AG04450 (cell line): ENCODE data around the gene ADSS1. TPM values are rescaled to one million over a fixed set of nuclear protein-coding genes. Genes with fewer than 3 reads are reported as not detected.

Source experiments
- CTCF ChIA-PET: fragments of 300-600, 350-600 bp; formaldehyde crosslinking; extraction: SDS; loops from one replicate; lab custom pipeline; 2022; ENCODE audit warnings: antibody characterized with exemption, inconsistent platforms; lab: Charles Lee
- POLR2A ChIA-PET: fragments of 350-600 bp; formaldehyde crosslinking; extraction: SDS; loops from one replicate; lab custom pipeline; 2021; ENCODE audit warnings: antibody characterized with exemption, inconsistent platforms; lab: Yijun Ruan, JAX
- DNase-seq: peaks from one replicate; pipeline ENCODE4 v3.0.0-alpha.2; 2011; ENCODE audit warnings: low read depth, low spot score
- H3K27ac ChIP-seq: one replicate; pipeline ENCODE4 v1.5.1; 2012; ENCODE audit warnings: low read depth, low read length, control low read depth
- H3K27me3 ChIP-seq: one replicate; pipeline ENCODE4 v1.6.0; 2012; ENCODE audit warnings: low read length; ENCODE audit not compliant: control insufficient read depth, insufficient read depth
- H3K4me3 ChIP-seq: 2 replicates; pipeline ENCODE4 v1.5.1; 2011; ENCODE audit warnings: mild to moderate bottlenecking, low read depth, low read length, control low read depth
- H3K9me3 ChIP-seq: 2 replicates; pipeline ENCODE4 v1.5.1; 2012; ENCODE audit warnings: low read length; ENCODE audit not compliant: control insufficient read depth, insufficient read depth
- CTCF ChIP-seq: IDR thresholded peaks from 2 replicates; pipeline ENCODE4 v1.5.1; 2011; ENCODE audit warnings: low read depth, low read length, control low read depth, inconsistent platforms
- polyA plus RNA-seq: library from polyadenylated mRNA; depleted of rRNA; stranded (reverse); fragments of >200 nt; gene quantifications from 2 replicates; pipeline ENCODE4 v1.2.3, GENCODE V29; 2011

Gene ADSS1
- polyA plus RNA-seq, 1 experiment = 2.8 TPM

GRCh38 chr14:104743461-104744380 is 19.7 kb downstream of the ADSS1 start:
- ChIA-PET CTCF (no interaction called here), POLR2A (interaction anchor here (0.7 kb wide), 1 partner anchor 9 kb away, joined by 3 read pairs; the partner anchor contains the start of gene SIVA1)
- peak overlapping the region; percentile 65 for H3K27ac ChIP-seq
- no peak overlapping the region for H3K4me3 ChIP-seq
- no peak for TF ChIP-seq CTCF
- peaks cover 2% of the 10 kb centered on the region for H3K27me3 ChIP-seq
- no peak for DNase-seq
- H3K9me3 ChIP-seq = no peaks in the 10 kb centered on the region; the same call in 1 of the 2 replicates

DNA sequence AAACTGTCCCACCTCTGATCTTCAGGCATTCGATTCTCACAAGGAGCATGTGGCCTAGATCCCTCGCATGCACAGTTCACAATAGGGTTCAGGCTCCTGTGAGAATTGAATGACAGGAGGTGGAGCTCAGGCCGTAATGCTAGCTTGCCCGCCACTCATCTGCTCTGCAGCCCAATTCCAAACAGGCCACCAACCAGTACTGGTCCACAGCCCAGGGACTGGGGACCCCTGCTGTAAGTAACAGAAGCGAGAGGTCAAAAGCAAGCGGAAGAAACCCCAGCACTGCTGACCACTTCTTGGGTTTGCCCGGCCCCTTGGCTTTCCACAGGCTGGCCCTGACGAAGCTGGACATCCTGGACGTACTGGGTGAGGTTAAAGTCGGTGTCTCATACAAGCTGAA is 20.5 kb downstream of the ADSS1 start:
- ChIA-PET CTCF (interaction anchor here (0.6 to 0.9 kb wide), 3 partner anchors 24 to 82 kb away, joined by 3 to 4 read pairs (median 3); no protein-coding TSS in a partner anchor), POLR2A (no interaction called here)
- Histone ChIP-seq H3K4me3 (no peak overlapping the region), H3K27me3 (peaks cover 2% of the 10 kb centered on the region), H3K9me3 (no peaks in the 10 kb centered on the region; the same call in 1 of the 2 replicates), H3K27ac (no peak overlapping the region)
- DNase-seq = no peak
- TF ChIP-seq CTCF = no peak

DNA sequence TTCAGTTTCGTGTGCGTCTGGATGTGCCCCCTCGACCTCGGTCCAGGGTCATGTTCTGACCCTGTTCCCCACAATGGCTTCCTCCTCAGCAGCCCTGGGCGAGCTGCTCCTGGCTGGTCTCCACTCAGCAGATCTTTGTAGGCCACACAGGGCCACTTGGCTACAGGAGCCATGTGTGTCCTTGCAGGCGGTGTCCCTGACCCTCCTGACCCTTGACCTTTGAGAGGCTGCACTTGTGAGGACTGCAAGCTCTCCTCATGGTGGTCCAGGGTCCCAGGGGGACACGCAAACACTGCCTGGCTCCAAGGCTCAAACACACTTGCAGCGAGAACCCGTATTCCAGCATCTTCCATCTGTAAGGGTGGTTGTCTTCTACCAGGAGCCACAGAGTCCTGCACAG is 21.4 kb downstream of the ADSS1 start:
- DNase-seq = no peak
- Histone ChIP-seq H3K4me3 (no peak overlapping the region), H3K27ac (no peak overlapping the region), H3K9me3 (no peaks in the 10 kb centered on the region; the same call in 1 of the 2 replicates), H3K27me3 (peaks cover 2% of the 10 kb centered on the region)
- CTCF ChIA-PET = interaction anchor here (0.9 kb wide), 2 partner anchors 23 to 80 kb away, joined by 3 to 4 read pairs; no protein-coding TSS in a partner anchor
- no peak for TF ChIP-seq CTCF
- POLR2A ChIA-PET = no interaction called here

GRCh38 chr14:104746071-104746545 is 22.1 kb downstream of the ADSS1 start:
- ChIA-PET CTCF (no interaction called here), POLR2A (no interaction called here)
- no peak for DNase-seq
- Histone ChIP-seq H3K4me3 (no peak overlapping the region), H3K27me3 (peaks cover 2% of the 10 kb centered on the region), H3K27ac (no peak overlapping the region), H3K9me3 (no peaks in the 10 kb centered on the region; the same call in 1 of the 2 replicates)
- no peak for TF ChIP-seq CTCF

- no peak overlapping the region for H3K4me3 ChIP-seq
- H3K9me3 ChIP-seq = peaks cover 2% of the 10 kb centered on the region; the same call in 1 of the 2 replicates
- ChIA-PET POLR2A (no interaction called here), CTCF (interaction anchor here (1.5 to 6.5 kb wide), 2 partner anchors 20 to 38 kb away, joined by 5 to 39 read pairs; no protein-coding TSS in a partner anchor)
- no peak for DNase-seq
- H3K27ac ChIP-seq = no peak overlapping the region
- TF ChIP-seq CTCF = no peak
- H3K27me3 ChIP-seq = peaks cover 2% of the 10 kb centered on the region
These were observed 23.0 kb downstream of the ADSS1 start for GRCh38 chr14:104746934-104747481.
